NCI-H187 (cell line): ENCODE results near the gene RNF14.
"Not testable (repeated sequence)": the region's sequence is repeated elsewhere in the genome, so short reads cannot be mapped to it uniquely, and the experiment has no call there.

Experiments
- DNase-seq, 2 experiments: peaks; one replicate each; lab custom pipeline; 2025; lab: John Stamatoyannopoulos, UW

The RNF14 gene

DNA sequence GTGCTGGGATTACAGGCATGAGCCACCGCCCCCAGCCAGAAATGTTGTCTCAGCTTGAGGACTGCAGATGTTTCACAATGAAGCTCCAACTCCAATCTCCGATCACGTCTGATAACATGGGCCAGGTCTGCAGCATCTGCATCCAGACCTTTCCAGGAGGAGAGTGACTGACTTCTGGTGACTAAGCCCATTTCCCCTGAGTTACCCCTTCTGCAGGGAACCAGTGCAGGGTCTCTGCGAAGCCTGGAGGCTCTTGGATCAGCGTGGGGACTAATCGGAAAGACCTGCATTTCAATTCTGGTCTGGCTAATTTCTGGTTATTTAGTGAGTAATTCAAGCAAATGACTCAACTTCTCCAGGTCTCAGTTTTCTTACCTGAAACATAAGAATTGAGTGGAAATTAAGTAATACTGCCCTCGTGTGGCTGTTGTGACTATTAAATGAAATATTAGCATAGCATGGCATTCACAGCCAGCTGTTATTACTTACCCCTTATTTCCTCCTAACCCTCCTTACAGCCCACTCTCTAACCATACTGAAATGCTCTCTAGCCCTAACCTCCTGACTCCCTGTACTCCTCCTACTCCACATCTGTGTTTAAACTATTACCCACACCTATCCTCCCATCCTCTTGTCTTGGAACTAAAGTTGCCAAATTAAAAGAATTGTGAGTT lies 46.1 kb downstream of the RNF14 start:
- DNase-seq, result peak in 1 of 2 experiments; percentile 4

DNA sequence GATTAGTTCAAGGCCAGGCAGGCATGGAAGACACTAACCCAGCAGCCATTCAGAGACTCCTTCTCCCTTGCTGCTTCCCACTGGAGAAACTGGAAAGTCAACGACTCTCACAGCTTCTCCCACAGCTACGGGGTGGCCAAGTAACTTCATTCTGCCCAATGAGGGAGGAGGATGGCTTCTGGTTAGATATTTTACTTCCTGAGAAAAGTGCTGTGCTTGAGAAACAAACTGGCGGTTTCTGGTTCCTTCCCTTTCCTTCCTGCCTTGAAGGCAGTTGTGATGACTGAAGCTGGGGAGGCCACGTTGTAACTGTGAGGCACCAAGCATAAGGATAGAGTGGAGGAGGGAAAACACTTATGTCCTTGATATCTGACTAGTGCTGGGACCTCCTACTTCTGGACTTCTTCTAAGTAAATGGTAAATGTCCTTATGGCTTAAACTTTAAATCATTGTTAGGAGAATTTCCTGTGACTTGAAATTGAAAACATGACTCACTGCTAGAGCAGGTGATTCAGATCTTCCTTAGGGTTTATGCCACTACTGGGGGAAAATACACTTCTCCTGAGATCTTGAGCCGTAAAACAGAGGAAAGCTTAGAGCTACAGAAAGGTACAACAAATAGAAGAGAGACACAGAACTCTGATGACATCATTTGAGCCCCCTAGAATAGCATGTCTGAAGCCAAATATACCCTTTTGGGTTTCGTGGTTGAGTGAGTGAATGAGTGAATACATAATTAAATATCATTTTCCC lies 47.1 kb downstream of the RNF14 start:
- DNase-seq, result no peak

DNA sequence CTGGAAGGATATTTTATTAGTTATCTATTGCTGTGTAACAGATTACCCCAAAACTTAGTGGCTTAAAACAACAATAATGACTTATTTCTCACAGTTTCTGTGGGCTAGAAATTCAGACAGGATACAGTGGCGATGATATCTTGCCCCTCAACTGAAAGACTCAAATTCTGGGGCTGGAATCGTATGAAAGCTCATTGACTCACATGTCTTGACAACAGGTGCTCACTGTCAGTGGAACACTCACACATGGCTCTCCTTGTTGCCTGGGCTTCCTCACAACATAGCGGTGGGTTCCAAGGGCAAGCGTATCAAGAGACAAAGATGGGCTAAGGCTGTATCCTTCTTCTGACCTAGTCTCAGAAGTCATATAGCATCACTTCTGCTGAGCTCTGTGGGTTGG lies 47.7 kb downstream of the RNF14 start:
- DNase-seq, result no peak

DNA sequence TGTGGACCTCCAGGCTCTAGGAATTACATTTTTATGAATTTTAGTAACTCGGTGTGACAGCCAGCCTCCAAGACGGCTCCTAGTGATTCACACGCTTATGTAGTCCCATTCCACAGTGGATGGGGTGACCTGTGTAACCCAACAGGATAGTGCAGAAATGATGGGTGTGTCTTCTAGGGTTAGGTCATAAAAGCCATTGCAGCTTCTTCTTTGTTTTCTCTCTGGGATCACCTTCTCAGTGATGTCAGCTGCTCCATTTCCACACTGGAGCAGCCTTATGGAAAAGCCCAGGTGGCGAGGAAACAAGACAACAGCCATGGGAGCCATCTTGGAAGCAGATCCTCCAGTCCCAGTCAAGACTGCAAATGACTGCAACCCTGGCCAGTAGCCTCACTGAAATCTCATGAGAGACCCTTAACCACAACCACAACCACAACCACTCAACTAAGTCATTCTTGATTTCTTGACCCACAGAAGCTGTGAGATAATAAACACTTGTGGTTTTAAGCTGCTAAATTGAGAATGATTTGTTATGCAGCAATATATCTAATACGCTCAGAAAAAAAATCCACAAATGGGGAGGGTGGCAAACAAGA lies 49.0 kb downstream of the RNF14 start:
- no peak for DNase-seq

DNA sequence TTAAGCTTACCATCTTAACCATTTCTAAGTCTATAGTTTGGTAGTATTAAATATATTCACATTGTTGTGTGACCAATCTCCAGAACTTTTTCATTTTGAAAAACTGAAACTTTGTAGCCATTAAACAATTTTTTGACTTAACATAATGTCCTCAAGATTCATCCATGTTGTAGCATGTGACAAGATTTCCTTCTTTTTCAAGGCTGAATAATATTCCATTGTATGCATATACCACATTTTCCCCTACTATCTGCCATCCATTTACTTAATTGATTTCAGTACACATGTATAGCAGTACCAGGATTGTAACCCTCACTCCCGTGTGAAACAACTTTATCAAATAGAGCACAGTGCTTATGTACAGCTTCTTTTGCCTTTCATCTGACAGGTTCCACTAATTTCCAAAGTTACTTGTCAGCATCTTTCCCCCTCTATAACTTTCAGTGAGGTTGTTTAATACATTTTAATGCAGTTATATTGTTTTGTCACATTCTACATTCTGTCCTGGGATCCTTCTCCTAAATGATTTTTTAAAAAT lies 51.3 kb downstream of the RNF14 start:
- no peak for DNase-seq

DNA sequence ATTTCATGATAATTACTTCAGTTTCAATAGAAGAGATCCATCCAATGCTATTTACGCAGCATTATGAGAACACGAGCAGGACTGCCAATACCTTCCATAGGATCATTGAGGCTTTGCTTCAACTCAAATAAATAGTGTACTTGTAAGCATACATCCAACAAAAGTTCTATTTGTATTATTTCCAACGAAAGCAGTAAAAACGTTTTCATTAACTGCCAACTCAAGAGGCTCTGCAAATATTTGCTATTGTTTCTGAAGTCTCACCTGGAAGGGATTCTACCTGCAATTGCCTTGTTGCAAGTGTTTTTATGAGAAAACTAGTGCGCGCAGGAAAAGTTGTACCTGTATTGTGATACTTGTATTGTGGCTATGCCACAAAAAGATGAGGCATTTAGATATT lies 54.9 kb downstream of the RNF14 start:
- no peak for DNase-seq

DNA sequence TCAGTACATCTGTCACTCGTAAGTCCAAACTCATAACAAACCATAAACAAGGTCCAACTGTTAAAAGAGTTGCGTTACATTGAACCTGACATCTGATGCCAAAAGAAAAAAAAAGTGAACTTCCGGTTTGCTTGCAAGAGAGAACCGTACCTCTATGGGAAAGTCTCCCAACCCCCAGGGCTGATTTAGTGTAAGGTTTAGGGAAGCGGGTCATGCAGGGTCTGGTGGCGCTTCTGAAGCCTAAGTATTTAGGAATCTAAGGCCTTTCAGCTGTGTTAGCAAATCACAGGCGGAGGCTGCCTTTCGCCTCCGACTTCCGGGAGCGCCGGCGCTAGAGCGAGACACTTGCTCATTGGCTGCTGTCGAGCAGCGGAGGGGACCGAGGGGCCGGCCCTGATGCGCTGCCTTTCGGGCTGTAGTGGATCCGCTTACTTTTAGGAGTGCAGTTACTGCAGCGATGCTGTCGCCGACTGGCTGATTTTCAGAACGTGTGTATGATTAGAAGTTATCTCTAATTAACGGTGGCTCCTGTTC lies 55.9 kb downstream of the RNF14 start:
- DNase-seq, result peak; percentile 45 to 69

DNA sequence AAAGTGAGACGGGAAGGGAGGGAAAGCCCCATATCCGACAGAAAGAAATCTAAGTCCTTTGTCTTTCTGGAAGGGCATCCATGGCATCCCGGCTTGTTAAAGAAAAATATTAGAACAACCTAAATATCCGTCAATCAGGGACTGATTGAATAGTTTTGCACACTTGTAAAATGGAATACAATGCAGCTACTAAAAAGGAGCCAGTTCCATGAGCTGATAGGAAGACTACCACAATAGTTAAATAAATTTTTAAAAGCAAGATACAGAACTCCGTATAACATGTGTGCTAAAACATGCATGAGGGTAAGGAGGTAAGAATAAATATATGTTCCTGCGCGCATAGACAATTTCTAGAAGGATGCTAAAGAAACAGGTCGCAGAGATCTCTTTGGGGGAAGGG lies 56.7 kb downstream of the RNF14 start:
- no peak for DNase-seq

DNA sequence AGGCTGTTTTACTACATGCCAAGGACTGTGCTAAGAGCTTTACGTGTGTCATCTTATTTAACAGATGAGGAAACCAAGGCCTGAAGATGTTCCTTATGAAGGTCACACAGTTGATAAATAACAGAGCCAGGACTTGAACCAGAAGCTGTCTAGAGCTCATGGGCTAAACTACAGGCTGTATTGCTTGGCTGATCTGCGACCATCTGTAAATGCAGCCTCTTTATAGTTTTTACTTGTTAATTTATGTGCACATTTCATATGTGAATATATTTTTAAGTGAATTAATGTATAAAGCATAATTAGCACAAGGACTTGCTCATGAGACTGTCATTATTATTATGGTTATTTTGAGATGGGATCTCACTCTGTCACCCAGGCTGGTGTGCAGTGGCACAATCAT lies 63.2 kb downstream of the RNF14 start:
- no peak for DNase-seq

DNA sequence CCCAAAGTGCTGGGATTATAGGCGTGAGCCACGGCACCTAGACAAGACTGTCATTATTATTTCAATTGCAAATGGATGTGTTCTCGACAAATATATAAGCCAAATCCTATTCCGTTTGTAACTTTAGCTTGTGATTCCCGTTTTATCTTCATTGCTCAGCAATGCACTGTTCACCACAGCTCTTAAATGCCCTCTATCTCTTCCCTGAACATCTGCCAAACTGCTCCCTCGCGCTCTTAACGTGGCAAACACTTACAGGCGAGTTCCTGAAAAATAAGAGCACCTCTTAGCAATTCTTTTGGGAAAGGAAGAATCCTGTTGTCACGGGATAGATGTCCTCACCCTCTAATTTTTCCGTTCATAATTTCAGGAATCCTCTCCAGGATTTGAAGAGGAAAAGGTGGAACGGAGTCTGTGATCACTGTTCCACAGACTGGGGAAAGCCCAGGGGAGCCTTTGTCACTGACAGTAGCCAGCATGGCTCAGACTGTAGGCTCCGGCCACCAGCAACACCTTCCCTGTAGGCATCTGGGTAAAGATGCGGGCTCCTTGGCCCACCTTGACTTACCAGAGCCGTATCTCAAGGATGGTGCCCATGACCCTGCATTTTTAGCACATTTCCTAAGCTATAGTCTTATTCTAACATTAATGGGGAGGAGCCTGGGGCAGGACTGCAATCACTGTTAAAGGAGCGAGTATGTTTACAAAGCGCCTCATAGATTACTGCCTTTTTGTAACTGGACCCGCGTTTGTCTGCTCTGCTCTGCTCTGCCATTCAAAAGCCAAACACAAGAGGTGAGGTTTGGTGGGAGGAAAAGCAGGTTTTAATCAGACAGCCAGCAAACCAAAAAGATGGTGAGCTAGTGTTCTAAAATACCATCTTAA lies 64.1 kb downstream of the RNF14 start:
- peak; percentile 21 to 32 for DNase-seq

DNA sequence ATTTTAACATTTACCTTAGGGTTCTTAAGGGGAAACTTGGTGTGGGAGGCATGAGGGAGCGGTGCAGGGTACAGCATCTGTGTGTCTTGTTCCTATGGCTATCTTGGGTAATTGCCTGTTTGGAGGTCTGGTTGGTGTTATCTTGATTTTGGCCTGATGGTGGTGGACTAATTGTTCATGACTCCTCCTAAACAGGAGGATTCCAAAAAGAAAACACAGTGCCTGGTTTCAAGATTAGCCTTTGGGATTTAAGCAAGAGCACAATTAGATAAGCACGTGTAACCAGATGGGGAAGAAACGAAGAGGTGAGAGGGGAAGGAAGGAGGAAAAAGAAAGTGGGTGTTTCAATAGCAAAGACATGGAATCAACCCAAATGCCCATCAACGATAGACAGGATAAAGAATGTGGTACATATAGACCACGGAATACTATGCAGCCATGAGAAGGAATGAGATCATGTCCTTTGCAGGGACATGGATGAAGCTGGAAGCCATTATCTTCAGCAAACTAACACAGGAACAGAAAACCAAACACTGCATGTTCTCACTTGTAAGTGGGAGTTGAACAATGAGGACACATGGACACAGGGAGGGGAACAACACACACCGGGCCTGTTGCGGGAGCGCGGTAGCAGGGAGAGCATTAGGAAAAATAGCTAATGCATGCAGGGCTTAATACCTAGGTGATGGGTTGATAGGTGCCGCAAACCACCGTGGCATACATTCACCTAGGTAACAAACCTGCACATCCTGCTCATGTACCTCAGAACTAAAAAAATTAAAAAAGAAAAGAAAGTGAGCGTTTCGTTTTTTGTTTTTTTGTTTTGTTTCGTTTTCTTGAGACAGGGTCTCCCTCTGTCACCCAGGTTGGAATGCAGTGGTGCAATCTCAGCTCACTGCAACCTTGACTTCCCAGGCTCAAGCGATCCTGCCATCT lies 65.0 kb downstream of the RNF14 start:
- DNase-seq, result not testable (repeated sequence)

DNA sequence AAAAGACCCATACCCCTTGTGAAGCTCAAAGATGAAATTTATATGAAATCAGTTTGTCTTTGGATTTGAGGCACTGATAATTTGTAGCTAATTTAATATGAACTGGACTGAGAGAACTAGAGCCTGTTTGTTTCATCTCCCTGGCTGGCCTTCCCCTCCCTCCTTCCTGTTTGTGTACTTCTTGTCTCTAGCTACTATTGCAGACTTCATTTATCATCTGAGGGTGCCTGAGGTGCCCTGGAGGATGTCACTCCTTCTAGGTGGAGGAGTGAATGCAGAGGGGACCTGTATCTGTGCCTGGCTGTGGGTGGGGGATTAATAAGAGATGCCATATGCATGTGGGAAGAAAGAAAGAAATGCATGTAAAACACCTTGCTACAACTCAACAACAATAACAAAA lies 66.1 kb downstream of the RNF14 start:
- no peak for DNase-seq

DNA sequence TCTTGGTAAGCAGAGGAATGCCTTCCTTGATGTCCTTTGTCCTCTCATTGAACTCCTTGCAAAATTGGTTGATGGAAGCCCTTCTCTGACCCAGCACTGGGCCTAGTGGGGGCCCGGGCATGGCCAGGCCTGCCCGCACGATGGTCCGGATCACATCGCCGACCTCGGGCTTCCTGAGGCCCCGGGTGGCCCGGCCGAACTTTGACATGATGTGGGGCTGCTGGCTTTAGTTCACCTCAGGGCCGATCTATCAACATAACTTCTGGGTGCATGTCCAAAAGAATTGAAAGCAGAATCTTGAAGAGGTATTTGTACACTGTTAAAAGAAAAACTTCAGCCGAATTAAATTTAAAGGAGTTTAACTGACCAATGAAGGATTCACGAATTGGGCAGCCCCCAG lies 68.0 kb downstream of the RNF14 start:
- DNase-seq, result no peak

DNA sequence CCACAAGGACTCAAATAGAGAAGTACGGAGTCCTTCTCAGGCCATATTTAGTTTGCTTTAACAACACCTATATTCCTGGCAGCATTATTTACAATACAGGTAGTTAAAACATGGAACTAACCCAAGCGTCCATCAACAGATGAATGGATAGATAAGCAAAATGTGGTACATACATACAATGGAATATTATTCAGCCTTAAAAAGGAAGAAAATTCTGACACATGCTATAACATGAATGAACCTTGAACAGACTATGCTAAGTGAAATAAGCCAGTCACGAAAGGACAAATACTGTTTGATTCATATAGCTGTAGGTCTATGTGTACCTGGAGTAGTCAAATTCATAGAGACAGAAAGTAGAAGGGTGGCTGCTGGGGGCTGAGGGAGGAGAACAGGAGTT lies 68.7 kb downstream of the RNF14 start:
- not testable (repeated sequence) for DNase-seq

DNA sequence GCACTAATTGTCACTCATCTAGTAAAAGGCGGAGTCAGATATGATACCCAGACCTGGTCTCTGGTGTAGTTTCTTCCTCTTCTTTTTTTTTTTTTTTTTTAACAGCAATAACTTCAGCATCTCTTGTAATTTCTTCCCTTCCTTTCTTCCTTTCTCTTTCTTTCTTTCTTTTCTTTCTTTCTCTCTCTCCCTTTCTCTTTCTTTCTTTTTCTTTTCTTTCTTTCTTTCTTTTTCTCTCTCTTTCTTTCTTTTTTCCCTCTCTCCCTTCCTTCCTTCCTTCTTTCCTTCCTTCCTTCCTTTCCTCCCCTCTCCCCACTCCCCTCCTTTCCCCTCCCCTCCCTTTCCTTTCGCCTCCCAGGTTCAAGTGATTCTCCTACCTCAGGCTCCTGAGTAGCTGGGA lies 69.8 kb downstream of the RNF14 start:
- DNase-seq, result no peak
